ENCODE results near the gene ABHD16A. TPM values are rescaled to one million over a fixed set of nuclear protein-coding genes. Genes with fewer than 3 reads are reported as not detected.

ABHD16A gene
- total and polyA plus RNA-seq, 4 donors = 26.6 to 59.4 (median 34.9) TPM

DNA sequence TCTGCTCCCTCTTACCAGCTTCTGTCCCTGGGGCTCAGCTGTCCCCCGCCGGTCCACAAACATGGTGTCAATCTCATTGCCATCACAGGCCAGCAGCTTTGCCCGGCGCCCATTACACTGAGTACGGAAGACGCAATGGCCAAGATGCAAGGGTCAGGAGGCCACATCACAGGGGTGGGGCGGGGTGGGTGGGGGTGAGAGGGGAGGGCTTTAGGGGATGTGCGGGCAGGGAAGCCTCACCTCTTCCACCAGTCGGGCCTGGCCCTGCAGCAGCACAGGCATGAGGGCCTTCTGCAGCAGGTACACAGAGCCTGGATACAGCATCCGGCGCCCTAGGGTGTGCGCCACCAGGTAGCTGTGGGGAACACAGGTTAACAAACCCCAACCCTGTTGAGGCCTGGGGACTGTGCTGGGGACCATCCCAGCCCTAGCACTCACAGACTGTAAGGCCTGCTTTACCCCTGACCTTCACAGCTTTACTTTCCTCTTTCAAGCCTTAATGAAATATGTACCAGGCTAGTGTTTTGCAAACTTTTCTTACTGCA, 11.5 kb downstream of the ABHD16A start:
- Histone ChIP-seq H3K27ac (ENCODE audit: low read depth in 1 of 2, low read length in 2 of 2) (no peak overlapping the region), H3K27me3 (ENCODE audit: control insufficient read depth in 4 of 4, insufficient read depth in 4 of 4, low read length in 3 of 4) (no peaks in the 10 kb centered on the region), H3K36me3 (ENCODE audit: control insufficient read depth in 4 of 4, insufficient read depth in 3 of 4, low read depth in 1 of 4, low read length in 3 of 4) (peaks cover 7 to 84% (median 62%) of the 10 kb centered on the region in 4 donors), H3K4me3 (ENCODE audit: low read depth in 1 of 3, low read length in 3 of 3) (no peak overlapping the region), H3K4me1 (ENCODE audit: control insufficient read depth in 4 of 4, insufficient read depth in 4 of 4, low read length in 3 of 4) (no peaks in the 10 kb centered on the region), H3K9ac (ENCODE audit: low read depth in 1 of 2, low read length in 2 of 2) (no peak overlapping the region), H3K9me3 (ENCODE audit: control insufficient read depth in 4 of 4, low read length in 3 of 4) (no peaks in the 10 kb centered on the region)
- WGBS = 96% methylated on average over 12 of the region's 12 CpGs
- TF ChIP-seq GABPA (IDR thresholded peaks at IDR 0.05 in 1 of 2, conservative IDR thresholded peaks at IDR 0.05 in 1 of 2) = no peak
- DNase-seq (ENCODE audit: low spot score) = no peak

DNA sequence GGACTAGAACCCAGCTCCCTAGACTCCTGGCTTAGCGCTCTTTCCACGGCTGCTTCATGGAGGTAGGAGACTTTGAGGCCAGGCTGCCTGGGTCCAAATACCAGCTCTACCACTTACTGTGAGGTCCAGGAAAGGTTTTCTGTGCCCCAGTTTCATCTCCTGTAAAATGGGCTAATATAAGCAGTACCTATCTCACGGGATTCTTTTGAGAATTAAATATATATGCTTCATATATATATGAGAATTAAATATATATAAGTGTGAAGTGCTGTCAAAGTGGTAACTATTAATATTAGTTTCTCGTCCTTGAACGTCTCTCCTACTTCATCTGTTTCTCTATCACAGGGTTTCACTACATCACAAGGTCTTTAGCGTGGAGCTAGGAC, 12.1 kb downstream of the ABHD16A start:
- Histone ChIP-seq H3K9me3 (ENCODE audit: control insufficient read depth in 4 of 4, low read length in 3 of 4) (no peaks in the 10 kb centered on the region), H3K4me1 (ENCODE audit: control insufficient read depth in 4 of 4, insufficient read depth in 4 of 4, low read length in 3 of 4) (no peaks in the 10 kb centered on the region), H3K27ac (ENCODE audit: low read depth in 1 of 2, low read length in 2 of 2) (no peak overlapping the region), H3K9ac (ENCODE audit: low read depth in 1 of 2, low read length in 2 of 2) (no peak overlapping the region), H3K36me3 (ENCODE audit: control insufficient read depth in 4 of 4, insufficient read depth in 3 of 4, low read depth in 1 of 4, low read length in 3 of 4) (peaks cover 4 to 87% (median 64%) of the 10 kb centered on the region in 4 donors), H3K27me3 (ENCODE audit: control insufficient read depth in 4 of 4, insufficient read depth in 4 of 4, low read length in 3 of 4) (no peaks in the 10 kb centered on the region), H3K4me3 (ENCODE audit: low read depth in 1 of 3, low read length in 3 of 3) (no peak overlapping the region)
- WGBS = 94% methylated on average over 6 of the region's 6 CpGs
- TF ChIP-seq EGR1 (IDR thresholded peaks at IDR 0.05; ENCODE audit: low read depth in 2 of 2) (no peak), HNF4G (IDR thresholded peaks at IDR 0.05) (no peak), FOXA2 (IDR thresholded peaks at IDR 0.05) (no peak), FOXA1 (IDR thresholded peaks at IDR 0.05) (no peak), JUND (IDR thresholded peaks at IDR 0.05) (no peak), NR2F2 (IDR thresholded peaks at IDR 0.05) (no peak), TAF1 (conservative IDR thresholded peaks at IDR 0.05) (no peak), HNF4A (conservative IDR thresholded peaks at IDR 0.05) (no peak), GABPA (IDR thresholded peaks at IDR 0.05 in 1 of 2, conservative IDR thresholded peaks at IDR 0.05 in 1 of 2) (no peak), RXRA (IDR thresholded peaks at IDR 0.05) (no peak), YY1 (IDR thresholded peaks at IDR 0.05) (no peak), RAD21 (IDR thresholded peaks at IDR 0.05) (no peak)
- TF ChIP-seq, protein P1, sequence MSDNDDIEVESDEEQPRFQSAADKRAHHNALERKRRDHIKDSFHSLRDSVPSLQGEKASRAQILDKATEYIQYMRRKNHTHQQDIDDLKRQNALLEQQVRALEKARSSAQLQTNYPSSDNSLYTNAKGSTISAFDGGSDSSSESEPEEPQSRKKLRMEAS (IDR thresholded peaks at IDR 0.05) = no peak
- TF ChIP-seq, protein P2, sequence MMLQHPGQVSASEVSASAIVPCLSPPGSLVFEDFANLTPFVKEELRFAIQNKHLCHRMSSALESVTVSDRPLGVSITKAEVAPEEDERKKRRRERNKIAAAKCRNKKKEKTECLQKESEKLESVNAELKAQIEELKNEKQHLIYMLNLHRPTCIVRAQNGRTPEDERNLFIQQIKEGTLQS (IDR thresholded peaks at IDR 0.05) = no peak
- TF ChIP-seq, protein P3, sequence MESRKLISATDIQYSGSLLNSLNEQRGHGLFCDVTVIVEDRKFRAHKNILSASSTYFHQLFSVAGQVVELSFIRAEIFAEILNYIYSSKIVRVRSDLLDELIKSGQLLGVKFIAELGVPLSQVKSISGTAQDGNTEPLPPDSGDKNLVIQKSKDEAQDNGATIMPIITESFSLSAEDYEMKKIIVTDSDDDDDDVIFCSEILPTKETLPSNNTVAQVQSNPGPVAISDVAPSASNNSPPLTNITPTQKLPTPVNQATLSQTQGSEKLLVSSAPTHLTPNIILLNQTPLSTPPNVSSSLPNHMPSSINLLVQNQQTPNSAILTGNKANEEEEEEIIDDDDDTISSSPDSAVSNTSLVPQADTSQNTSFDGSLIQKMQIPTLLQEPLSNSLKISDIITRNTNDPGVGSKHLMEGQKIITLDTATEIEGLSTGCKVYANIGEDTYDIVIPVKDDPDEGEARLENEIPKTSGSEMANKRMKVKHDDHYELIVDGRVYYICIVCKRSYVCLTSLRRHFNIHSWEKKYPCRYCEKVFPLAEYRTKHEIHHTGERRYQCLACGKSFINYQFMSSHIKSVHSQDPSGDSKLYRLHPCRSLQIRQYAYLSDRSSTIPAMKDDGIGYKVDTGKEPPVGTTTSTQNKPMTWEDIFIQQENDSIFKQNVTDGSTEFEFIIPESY (IDR thresholded peaks at IDR 0.05) = no peak
- TF ChIP-seq, protein P4, sequence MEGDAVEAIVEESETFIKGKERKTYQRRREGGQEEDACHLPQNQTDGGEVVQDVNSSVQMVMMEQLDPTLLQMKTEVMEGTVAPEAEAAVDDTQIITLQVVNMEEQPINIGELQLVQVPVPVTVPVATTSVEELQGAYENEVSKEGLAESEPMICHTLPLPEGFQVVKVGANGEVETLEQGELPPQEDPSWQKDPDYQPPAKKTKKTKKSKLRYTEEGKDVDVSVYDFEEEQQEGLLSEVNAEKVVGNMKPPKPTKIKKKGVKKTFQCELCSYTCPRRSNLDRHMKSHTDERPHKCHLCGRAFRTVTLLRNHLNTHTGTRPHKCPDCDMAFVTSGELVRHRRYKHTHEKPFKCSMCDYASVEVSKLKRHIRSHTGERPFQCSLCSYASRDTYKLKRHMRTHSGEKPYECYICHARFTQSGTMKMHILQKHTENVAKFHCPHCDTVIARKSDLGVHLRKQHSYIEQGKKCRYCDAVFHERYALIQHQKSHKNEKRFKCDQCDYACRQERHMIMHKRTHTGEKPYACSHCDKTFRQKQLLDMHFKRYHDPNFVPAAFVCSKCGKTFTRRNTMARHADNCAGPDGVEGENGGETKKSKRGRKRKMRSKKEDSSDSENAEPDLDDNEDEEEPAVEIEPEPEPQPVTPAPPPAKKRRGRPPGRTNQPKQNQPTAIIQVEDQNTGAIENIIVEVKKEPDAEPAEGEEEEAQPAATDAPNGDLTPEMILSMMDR (IDR thresholded peaks at IDR 0.05; ENCODE audit: low read depth, low read length, missing input control) = no peak
- no peak for DNase-seq (ENCODE audit: low spot score)

Measured in liver (tissue), 9 donors.